Uterus (tissue), 4 donors: ENCODE measurements around the gene KNOP1. TPM values are rescaled to one million over a fixed set of nuclear protein-coding genes. Genes with fewer than 3 reads are reported as not detected.

Source experiments
- DNase-seq, 2 donors: peaks; one replicate each; pipeline ENCODE4 v3.0.0-alpha.2; 2019 to 2020
- H3K27ac ChIP-seq, 2 donors: fragments of 200-600 bp; sonication (generic); 1 replicate in 1 of 2; 2 replicates in 1 of 2; pipeline ENCODE4 v1.5.1; 2016 to 2018
- H3K27me3 ChIP-seq, 2 donors: fragments of 200-600 bp; sonication (generic); one replicate each; pipeline ENCODE4 v1.5.1; 2018 to 2019; ENCODE audit warnings: control low read depth in 1 of 2
- H3K36me3 ChIP-seq, 2 donors: fragments of 200-600 bp; sonication (generic); one replicate each; pipeline ENCODE4 v1.5.1; 2019; ENCODE audit warnings: control low read depth in 1 of 2
- H3K4me1 ChIP-seq, 2 donors: fragments of 200-600 bp; sonication (generic); one replicate each; pipeline ENCODE4 v1.5.1; 2018 to 2019; ENCODE audit warnings: control low read depth in 1 of 2
- H3K4me3 ChIP-seq, 2 donors: fragments of 200-600 bp; sonication (generic); 1 replicate in 1 of 2; 2 replicates in 1 of 2; pipeline ENCODE4 v1.5.1; 2018 to 2019; ENCODE audit warnings: mild to moderate bottlenecking in 1 of 2
- H3K9me3 ChIP-seq, 2 donors: fragments of 200-600 bp; sonication (generic); one replicate each; pipeline ENCODE4 v1.5.1; 2019; ENCODE audit warnings: control low read depth in 1 of 2
- POLR2A ChIP-seq, 2 donors: fragments of 450-650 bp; IDR thresholded peaks; one replicate each; pipeline ENCODE4 v1.6.1; 2016; ENCODE audit warnings: antibody characterized with exemption in 2 of 2, mild to moderate bottlenecking in 1 of 2, moderate library complexity in 1 of 2
- intact Hi-C: fragments of 100-400 bp; cut with DNase I; formaldehyde crosslinking; loops from one replicate; pipeline ENCODE4 v1.15.1; 2023; ENCODE audit warnings: low total_unique reads
- total RNA-seq, 4 donors: library from RNA; depleted of rRNA in 3 of 4; stranded (reverse); fragments of >200 nt in 3 of 4; gene quantifications; one replicate each; pipeline versions ENCODE4 v1.1.0 to v1.2.4, GENCODE V29; 2014 to 2023
- TF ChIP-seq, protein P1 (sequence below), 4 experiments: fragments of 200-600 bp in 2 of 4; fragments of 450-650 bp in 2 of 4; sonication (generic) in 2 of 4; IDR thresholded peaks; one replicate each; pipeline ENCODE4 v1.5.1; 2016 to 2019; ENCODE audit warnings: antibody characterized with exemption in 4 of 4, mild to moderate bottlenecking in 2 of 4, moderate library complexity in 1 of 4
- donor health status: DM: yes; HTN: yes; CAD: no.

Gene KNOP1, protein sequence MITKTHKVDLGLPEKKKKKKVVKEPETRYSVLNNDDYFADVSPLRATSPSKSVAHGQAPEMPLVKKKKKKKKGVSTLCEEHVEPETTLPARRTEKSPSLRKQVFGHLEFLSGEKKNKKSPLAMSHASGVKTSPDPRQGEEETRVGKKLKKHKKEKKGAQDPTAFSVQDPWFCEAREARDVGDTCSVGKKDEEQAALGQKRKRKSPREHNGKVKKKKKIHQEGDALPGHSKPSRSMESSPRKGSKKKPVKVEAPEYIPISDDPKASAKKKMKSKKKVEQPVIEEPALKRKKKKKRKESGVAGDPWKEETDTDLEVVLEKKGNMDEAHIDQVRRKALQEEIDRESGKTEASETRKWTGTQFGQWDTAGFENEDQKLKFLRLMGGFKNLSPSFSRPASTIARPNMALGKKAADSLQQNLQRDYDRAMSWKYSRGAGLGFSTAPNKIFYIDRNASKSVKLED
- total RNA-seq = 10 to 100 TPM in 2 of 4 donors, 1 to 10 TPM in 2; 1.5 to 20.5 (median 9.4) TPM

DNA sequence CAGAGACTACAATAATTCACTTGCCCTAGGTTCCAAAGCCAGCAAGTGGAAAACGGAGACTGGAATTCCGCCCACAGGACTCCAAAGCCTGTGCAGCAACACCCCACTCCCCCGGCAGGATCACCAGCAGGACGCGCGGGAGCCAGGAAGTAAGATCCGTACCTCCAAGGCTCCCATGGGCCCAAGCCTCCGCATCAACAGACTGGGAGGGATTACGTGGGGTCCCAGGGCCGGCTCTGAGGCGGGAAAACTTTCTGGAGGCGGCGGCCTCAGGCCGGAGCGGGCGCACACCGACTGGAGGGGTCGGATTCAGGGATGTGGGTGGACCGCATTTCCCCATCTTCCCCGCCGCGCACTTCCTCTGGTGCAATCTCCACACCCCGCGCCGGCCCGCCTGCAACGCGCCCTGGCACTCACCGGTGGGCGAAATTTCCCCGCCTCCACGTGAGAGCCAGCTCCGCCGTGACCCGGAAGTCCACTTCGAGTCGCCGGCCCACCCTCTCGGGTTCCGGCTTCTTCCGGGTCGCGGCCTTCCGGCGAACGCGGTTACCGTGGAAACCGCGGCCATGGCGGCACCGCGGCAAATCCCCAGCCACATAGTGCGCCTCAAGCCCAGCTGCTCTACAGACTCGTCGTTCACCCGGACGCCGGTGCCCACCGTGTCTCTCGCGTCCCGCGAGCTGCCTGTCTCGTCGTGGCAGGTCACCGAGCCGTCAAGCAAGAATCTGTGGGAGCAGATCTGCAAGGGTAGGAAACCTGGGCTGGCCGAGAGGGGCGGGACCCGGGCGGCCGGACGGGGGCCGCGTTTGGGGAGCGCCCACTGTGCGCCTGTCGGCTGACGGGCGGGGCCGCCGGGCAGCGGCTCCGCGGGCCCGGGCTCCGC, at the start of gene KNOP1, which contains the start of gene IQCK:
Gene KNOP1, minus strand, starts transcription at position 487 of the 883 bp plus-strand sequence. CDS start 3,192 bp downstream, outside the sequence.
Gene IQCK, plus strand, starts transcription at position 531 of the 883 bp plus-strand sequence. Its CDS starts 36 bp downstream, at position 567.
- TF ChIP-seq, protein P1, sequence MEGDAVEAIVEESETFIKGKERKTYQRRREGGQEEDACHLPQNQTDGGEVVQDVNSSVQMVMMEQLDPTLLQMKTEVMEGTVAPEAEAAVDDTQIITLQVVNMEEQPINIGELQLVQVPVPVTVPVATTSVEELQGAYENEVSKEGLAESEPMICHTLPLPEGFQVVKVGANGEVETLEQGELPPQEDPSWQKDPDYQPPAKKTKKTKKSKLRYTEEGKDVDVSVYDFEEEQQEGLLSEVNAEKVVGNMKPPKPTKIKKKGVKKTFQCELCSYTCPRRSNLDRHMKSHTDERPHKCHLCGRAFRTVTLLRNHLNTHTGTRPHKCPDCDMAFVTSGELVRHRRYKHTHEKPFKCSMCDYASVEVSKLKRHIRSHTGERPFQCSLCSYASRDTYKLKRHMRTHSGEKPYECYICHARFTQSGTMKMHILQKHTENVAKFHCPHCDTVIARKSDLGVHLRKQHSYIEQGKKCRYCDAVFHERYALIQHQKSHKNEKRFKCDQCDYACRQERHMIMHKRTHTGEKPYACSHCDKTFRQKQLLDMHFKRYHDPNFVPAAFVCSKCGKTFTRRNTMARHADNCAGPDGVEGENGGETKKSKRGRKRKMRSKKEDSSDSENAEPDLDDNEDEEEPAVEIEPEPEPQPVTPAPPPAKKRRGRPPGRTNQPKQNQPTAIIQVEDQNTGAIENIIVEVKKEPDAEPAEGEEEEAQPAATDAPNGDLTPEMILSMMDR (IDR thresholded peaks at IDR 0.05) = peak in 2 of 4 experiments; percentile 6 to 28
- TF ChIP-seq POLR2A (IDR thresholded peaks at IDR 0.05) = peak; percentile 46 to 51
- Histone ChIP-seq H3K27me3 (no peaks in the 10 kb centered on the region), H3K4me3 (peak within 1 kb of the TSS; percentile 65 to 99), H3K9me3 (no peaks in the 10 kb centered on the region), H3K4me1 (no peaks in the 10 kb centered on the region), H3K27ac (peak within 1 kb of the TSS; percentile 69 to 84), H3K36me3 (no peaks in the 10 kb centered on the region)
- intact Hi-C loops = no loop called here
- DNase-seq = peak; percentile 89 to 91

DNA sequence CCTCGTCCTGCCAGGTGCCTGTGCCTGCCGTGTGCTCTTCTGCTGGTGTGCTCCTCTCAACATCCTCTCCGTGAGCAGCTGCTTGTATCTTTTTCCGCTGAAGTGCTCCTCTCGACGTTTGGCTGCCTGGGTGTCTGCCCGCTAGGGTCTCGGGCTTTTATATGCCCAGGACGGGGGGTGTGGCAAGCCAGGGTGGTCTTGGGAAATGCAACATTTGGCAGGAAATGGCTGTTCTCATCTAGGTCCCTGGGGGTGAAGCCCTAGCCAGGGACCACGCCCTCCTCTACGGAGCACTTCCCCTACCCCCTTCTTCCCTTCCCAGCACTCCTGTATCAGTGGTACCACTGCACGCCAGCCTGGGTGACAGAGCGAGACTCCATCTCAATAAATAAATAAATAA, 49.5 kb upstream of the KNOP1 start:
- Histone ChIP-seq H3K4me1 (no peaks in the 10 kb centered on the region), H3K4me3 (no peak overlapping the region), H3K27me3 (no peaks in the 10 kb centered on the region), H3K27ac (no peak overlapping the region), H3K9me3 (no peaks in the 10 kb centered on the region), H3K36me3 (no peaks in the 10 kb centered on the region)
- intact Hi-C loops = no loop called here
- no peak for TF ChIP-seq POLR2A (IDR thresholded peaks at IDR 0.05)
- TF ChIP-seq, protein P1 (IDR thresholded peaks at IDR 0.05) = no peak
- DNase-seq = no peak

DNA sequence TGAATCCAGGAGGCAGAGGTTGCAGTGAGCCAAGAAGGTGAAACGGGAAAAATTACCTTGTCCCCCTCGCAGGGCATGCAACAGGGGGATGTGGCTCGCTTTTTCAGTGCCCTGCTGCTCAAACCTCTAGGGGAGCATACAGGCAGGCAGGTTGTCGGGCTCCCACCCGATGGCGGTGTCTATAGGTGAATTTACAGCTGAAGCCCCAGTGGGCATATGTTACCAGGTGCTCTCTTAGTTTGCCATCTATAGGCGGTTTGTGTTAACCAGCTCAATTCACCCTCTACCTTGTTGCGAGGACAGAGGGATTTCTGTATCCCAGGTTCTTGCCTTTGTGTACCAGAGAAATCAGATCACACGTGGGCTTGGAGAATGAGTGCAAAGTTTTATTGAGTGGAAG, 49.0 kb upstream of the KNOP1 start:
- Histone ChIP-seq H3K4me3 (no peak overlapping the region), H3K27ac (no peak overlapping the region), H3K9me3 (no peaks in the 10 kb centered on the region), H3K36me3 (no peaks in the 10 kb centered on the region), H3K27me3 (no peaks in the 10 kb centered on the region), H3K4me1 (no peaks in the 10 kb centered on the region)
- TF ChIP-seq, protein P1 (IDR thresholded peaks at IDR 0.05) = no peak
- TF ChIP-seq POLR2A (IDR thresholded peaks at IDR 0.05) = no peak
- intact Hi-C loops = no loop called here
- DNase-seq = no peak

DNA sequence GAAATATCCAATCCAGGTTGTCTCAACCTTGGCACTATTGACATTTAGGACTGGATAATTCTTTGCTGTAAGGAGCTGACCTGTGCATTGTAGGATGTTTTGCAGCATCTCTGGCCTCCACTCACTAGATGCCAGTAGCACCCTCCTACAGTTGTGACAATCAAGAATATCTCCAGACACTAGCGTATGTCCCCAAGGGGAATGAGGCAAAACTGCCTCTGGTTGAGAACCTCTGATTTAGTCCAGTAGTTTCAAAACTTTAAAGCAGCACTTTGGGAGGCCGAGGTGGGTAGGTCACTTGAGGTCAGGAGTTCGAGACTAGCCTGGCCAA, 48.5 kb upstream of the KNOP1 start:
- DNase-seq = no peak
- H3K27me3 ChIP-seq = no peaks in the 10 kb centered on the region
- H3K36me3 ChIP-seq = no peaks in the 10 kb centered on the region
- no peaks in the 10 kb centered on the region for H3K4me1 ChIP-seq
- no peak overlapping the region for H3K4me3 ChIP-seq
- no peak for TF ChIP-seq POLR2A (IDR thresholded peaks at IDR 0.05)
- TF ChIP-seq, protein P1 (IDR thresholded peaks at IDR 0.05) = no peak
- peak overlapping the region in 1 of 2 donors; percentile 9 for H3K27ac ChIP-seq
- H3K9me3 ChIP-seq = no peaks in the 10 kb centered on the region
- intact Hi-C loops = no loop called here
